B cell (primary cell): ENCODE results near the gene KRT23. TPM values are rescaled to one million over a fixed set of nuclear protein-coding genes. Genes with fewer than 3 reads are reported as not detected.

Experiments used
- ATAC-seq: fragments of 200-7000 bp; cut with Tn5 transposase; one replicate; pipeline ENCODE4 v1.10.0; 2021; ENCODE audit warnings: low read depth, mild to moderate bottlenecking, moderate number of reproducible peaks, moderate library complexity
- CTCF ChIA-PET: fragments of 350-600 bp; sonication (Branson Sonifier 250); formaldehyde crosslinking; loops from one replicate; lab custom pipeline; 2021; ENCODE audit warnings: antibody characterized with exemption, inconsistent platforms; lab: Charles Lee
- POLR2A ChIA-PET: fragments of 350-600 bp; sonication (Branson Sonifier 250); formaldehyde crosslinking; loops from one replicate; lab custom pipeline; 2021; ENCODE audit warnings: antibody characterized with exemption; lab: Charles Lee
- DNase-seq: peaks from one replicate; pipeline ENCODE4 v3.0.0; 2013
- H2AFZ ChIP-seq: 2 replicates; pipeline ENCODE4 v1.6.1; 2012; ENCODE audit warnings: mild to moderate bottlenecking, low read depth, low read length; ENCODE audit not compliant: insufficient read depth, poor library complexity, severe bottlenecking
- H3K27ac ChIP-seq, 2 donors: 1 replicate in 1 of 2; 2 replicates in 1 of 2; pipeline ENCODE4 v1.5.1; 2012 to 2013; ENCODE audit warnings: low read length in 2 of 2, mild to moderate bottlenecking in 2 of 2, moderate library complexity in 1 of 2
- H3K27me3 ChIP-seq, 4 experiments: fragments of 200-600 bp in 1 of 4; sonication (generic) in 1 of 4; replicated peaks in 1 of 4; 1 replicate in 2 of 4; 2 replicates in 2 of 4; pipeline versions ENCODE4 v1.6.1 to v1.7.0; 2013 to 2016; ENCODE audit warnings: low read length in 3 of 4, mild to moderate bottlenecking in 2 of 4, mixed read lengths in 1 of 4, moderate library complexity in 1 of 4; ENCODE audit not compliant: insufficient read depth in 4 of 4, control insufficient read depth in 3 of 4; ENCODE audit errors: control extremely low read depth in 1 of 4
- H3K36me3 ChIP-seq, 2 experiments: replicated peaks in 1 of 2; 1 replicate in 1 of 2; 2 replicates in 1 of 2; pipeline versions ENCODE4 v1.6.1 to v1.7.1; 2013; ENCODE audit warnings: low read length in 1 of 2; ENCODE audit not compliant: insufficient read depth in 2 of 2, control insufficient read depth in 1 of 2; ENCODE audit errors: control extremely low read depth in 1 of 2, extremely low read depth in 1 of 2
- H3K4me1 ChIP-seq, 2 donors: fragments of 200-600 bp in 1 of 2; sonication (generic) in 1 of 2; 1 replicate in 1 of 2; 2 replicates in 1 of 2; pipeline versions ENCODE4 v1.5.1 to v1.6.1; 2013 to 2017; ENCODE audit warnings: low read length in 2 of 2; ENCODE audit not compliant: control insufficient read depth in 2 of 2, insufficient read depth in 2 of 2
- H3K4me2 ChIP-seq: replicated peaks from 2 replicates; pipeline ENCODE3; 2012; ENCODE audit warnings: mild to moderate bottlenecking, low read depth, low read length; ENCODE audit not compliant: poor library complexity, severe bottlenecking
- H3K4me3 ChIP-seq, 5 experiments: fragments of 200-600 bp in 1 of 5; sonication (generic) in 1 of 5; 1 replicate in 3 of 5; 2 replicates in 2 of 5; pipeline versions ENCODE4 v1.5.1 to v1.7.0; 2011 to 2016; ENCODE audit warnings: low read length in 4 of 5, mild to moderate bottlenecking in 4 of 5, low read depth in 2 of 5, control low read depth in 1 of 5, moderate library complexity in 1 of 5; ENCODE audit not compliant: insufficient read depth in 1 of 5; ENCODE audit errors: control extremely low read depth in 1 of 5, extremely low read depth in 1 of 5
- H3K79me2 ChIP-seq: fragments of 200-600 bp; sonication (generic); one replicate; pipeline ENCODE4 v1.6.0; 2016; ENCODE audit warnings: low read length; ENCODE audit not compliant: control insufficient read depth, insufficient read depth
- H3K9ac ChIP-seq: fragments of 200-600 bp; sonication (generic); 2 replicates; pipeline ENCODE4 v1.6.1; 2017; ENCODE audit warnings: mild to moderate bottlenecking, low read length, moderate library complexity
- H3K9me3 ChIP-seq, 3 donors: one replicate each; pipeline versions ENCODE4 v1.6.1 to v1.7.1; 2013; ENCODE audit warnings: low read length in 2 of 3; ENCODE audit not compliant: control insufficient read depth in 2 of 3, insufficient read depth in 1 of 3; ENCODE audit errors: control extremely low read depth in 1 of 3
- H4K20me1 ChIP-seq: 2 replicates; pipeline ENCODE4 v1.6.0; 2012; ENCODE audit warnings: mild to moderate bottlenecking, low read length; ENCODE audit not compliant: insufficient read depth, control insufficient read depth, poor library complexity, severe bottlenecking
- H3K27ac Mint-ChIP-seq: one replicate; pipeline ENCODE4 v1.8.0; 2021; ENCODE audit warnings: mixed read lengths
- H3K27me3 Mint-ChIP-seq: one replicate; pipeline ENCODE4 v1.8.0; 2021; ENCODE audit warnings: mixed read lengths
- H3K4me1 Mint-ChIP-seq: one replicate; pipeline ENCODE4 v1.8.0; 2021; ENCODE audit warnings: mixed read lengths
- H3K4me3 Mint-ChIP-seq: one replicate; pipeline ENCODE4 v1.8.0; 2021; ENCODE audit warnings: mixed read lengths
- H3K9me3 Mint-ChIP-seq: one replicate; pipeline ENCODE4 v1.8.0; 2022; ENCODE audit warnings: mixed read lengths; ENCODE audit not compliant: insufficient read depth
- CTCF ChIP-seq: fragments of 200-600 bp; IDR thresholded peaks from one replicate; pipeline ENCODE4 v1.8.0; 2022; ENCODE audit warnings: antibody characterized with exemption, mild to moderate bottlenecking
- EZH2 ChIP-seq: IDR thresholded peaks from 2 replicates; pipeline ENCODE4 v1.6.1; 2012; ENCODE audit warnings: borderline replicate concordance, low read depth, mild to moderate bottlenecking, moderate library complexity, low read length; ENCODE audit not compliant: insufficient read depth, poor library complexity, severe bottlenecking
- WGBS: methylation state at CpG from one replicate; pipeline ENCODE4 v1.1.5; 2013; ENCODE audit warnings: missing lambda C conversion rate; ENCODE audit not compliant: insufficient coverage; 5-methylcytosine and 5-hydroxymethylcytosine counted together
- intact Hi-C: fragments of 100-400 bp; cut with micrococcal nuclease; formaldehyde crosslinking; loops from one replicate; pipeline ENCODE4 v1.10.0; 2022
- polyA plus RNA-seq: library from polyadenylated mRNA; depleted of rRNA; stranded (reverse); fragments of >200 nt; gene quantifications from 2 replicates; pipeline ENCODE4 v1.2.3, GENCODE V29; 2012
- total RNA-seq, 2 donors: library from RNA; stranded (reverse); fragments of 120-200 nt in 1 of 2; gene quantifications; 1 replicate in 1 of 2; 2 replicates in 1 of 2; pipeline versions ENCODE4 v1.2.3 to v1.2.4, GENCODE V29; 2013 to 2022

KRT23 gene
- total and polyA plus RNA-seq, 2 donors (not counting 1 experiment from before 2014, with no cell fraction given): 0.06 TPM; not detected in 1

DNA sequence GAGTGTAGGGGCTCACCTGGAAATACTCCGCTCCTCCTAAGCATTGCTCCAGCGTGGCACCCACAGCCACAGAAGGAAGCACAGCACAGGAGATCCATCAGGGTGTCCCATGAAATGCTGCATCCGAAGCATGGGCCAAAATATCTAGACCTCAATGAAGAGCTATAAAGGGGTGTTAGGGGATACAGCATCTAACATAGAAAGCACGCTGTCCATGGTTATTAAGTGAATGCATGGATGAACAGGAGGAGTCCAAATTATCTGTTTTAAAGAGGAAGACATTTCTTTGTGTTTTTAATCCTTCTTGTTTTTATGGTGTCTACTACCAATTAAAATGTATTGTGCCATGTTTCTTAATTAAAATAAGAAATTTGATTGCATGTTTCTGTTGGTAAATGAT, 30.8 kb downstream of the KRT23 start:
- WGBS: 94% methylated on average over 3 of the region's 4 CpGs
- ATAC-seq (no peak), DNase-seq (no peak)
- no peak overlapping the region for H3K4me3 Mint-ChIP-seq
- intact Hi-C loops: no loop called here
- no peak overlapping the region for H3K27ac ChIP-seq
- no peak overlapping the region for H3K4me3 ChIP-seq
- no peak overlapping the region for H2AFZ ChIP-seq
- H3K9ac ChIP-seq: no peak overlapping the region
- ChIA-PET CTCF (interaction anchor here (0.6 to 3.2 kb wide), 3 partner anchors 424 to 742 kb away, joined by 3 to 21 read pairs (median 4); no protein-coding TSS in a partner anchor), POLR2A (no interaction called here)
- no peaks in the 10 kb centered on the region for H3K79me2 ChIP-seq
- no peaks in the 10 kb centered on the region for H3K4me1 Mint-ChIP-seq
- H3K9me3 ChIP-seq: no peaks in the 10 kb centered on the region
- no peak overlapping the region for H3K4me2 ChIP-seq
- TF ChIP-seq CTCF (no peak), EZH2 (no peak)
- no peaks in the 10 kb centered on the region for H3K9me3 Mint-ChIP-seq
- H3K27ac Mint-ChIP-seq: no peak overlapping the region
- H3K4me1 ChIP-seq: no peaks in the 10 kb centered on the region
- peaks cover 47% of the 10 kb centered on the region for H3K27me3 Mint-ChIP-seq
- H3K27me3 ChIP-seq: peaks cover 0 to 17% (median 5%) of the 10 kb centered on the region in 4 experiments
- H3K36me3 ChIP-seq: no peaks in the 10 kb centered on the region
- no peaks in the 10 kb centered on the region for H4K20me1 ChIP-seq

GRCh38 chr17:40905370-40905769, 32.1 kb downstream of the KRT23 start:
- H4K20me1 ChIP-seq: no peaks in the 10 kb centered on the region
- H3K27me3 Mint-ChIP-seq: peaks cover 54% of the 10 kb centered on the region

More at GRCh38 chr17:40905370-40905769, 32.1 kb downstream of the KRT23 start:
- H3K4me3 Mint-ChIP-seq: no peak overlapping the region
- no peaks in the 10 kb centered on the region for H3K4me1 Mint-ChIP-seq
- ChIA-PET CTCF (no interaction called here), POLR2A (no interaction called here)
- Histone ChIP-seq H3K27me3 (peaks cover 0 to 17% (median 5%) of the 10 kb centered on the region in 4 experiments), H3K79me2 (no peaks in the 10 kb centered on the region), H3K4me1 (no peaks in the 10 kb centered on the region), H3K36me3 (no peaks in the 10 kb centered on the region), H3K9me3 (no peaks in the 10 kb centered on the region), H2AFZ (no peak overlapping the region), H3K27ac (no peak overlapping the region), H3K4me2 (no peak overlapping the region), H3K9ac (no peak overlapping the region), H3K4me3 (no peak overlapping the region)
- H3K9me3 Mint-ChIP-seq: no peaks in the 10 kb centered on the region
- DNase-seq (no peak), ATAC-seq (no peak)
- H3K27ac Mint-ChIP-seq: no peak overlapping the region
- intact Hi-C loops: no loop called here
- TF ChIP-seq CTCF (no peak), EZH2 (no peak)
- WGBS: 89% methylated on average over 3 of the region's 5 CpGs
